GM23338 (cell line): ENCODE measurements around the gene ZNF474.

Experiments
- EZH2 ChIP-seq: fragments of 200-600 bp; sonication (generic); IDR thresholded peaks from one replicate; pipeline ENCODE4 v1.8.0; 2017; ENCODE audit warnings: antibody characterized with exemption, mild to moderate bottlenecking, low read depth; ENCODE audit not compliant: unreplicated experiment
- POLR2AphosphoS5 ChIP-seq: IDR thresholded peaks from 2 replicates; pipeline ENCODE4 v1.6.1; 2016; ENCODE audit warnings: antibody characterized with exemption, low read depth
- TF ChIP-seq, protein P1 (sequence below), 2 experiments: fragments of 200-600 bp in 1 of 2; sonication (generic) in 1 of 2; conservative IDR thresholded peaks; 2 replicates each; pipeline versions ENCODE4 v1.5.1 to v1.6.1; 2016 to 2017; ENCODE audit warnings: antibody characterized with exemption in 2 of 2, low read depth in 2 of 2, mild to moderate bottlenecking in 2 of 2, moderate library complexity in 1 of 2
- TF ChIP-seq, protein P2 (sequence below): IDR thresholded peaks from one replicate; pipeline ENCODE4 v1.6.1; 2018; ENCODE audit warnings: antibody characterized with exemption; ENCODE audit not compliant: unreplicated experiment

- TF ChIP-seq, protein P1, sequence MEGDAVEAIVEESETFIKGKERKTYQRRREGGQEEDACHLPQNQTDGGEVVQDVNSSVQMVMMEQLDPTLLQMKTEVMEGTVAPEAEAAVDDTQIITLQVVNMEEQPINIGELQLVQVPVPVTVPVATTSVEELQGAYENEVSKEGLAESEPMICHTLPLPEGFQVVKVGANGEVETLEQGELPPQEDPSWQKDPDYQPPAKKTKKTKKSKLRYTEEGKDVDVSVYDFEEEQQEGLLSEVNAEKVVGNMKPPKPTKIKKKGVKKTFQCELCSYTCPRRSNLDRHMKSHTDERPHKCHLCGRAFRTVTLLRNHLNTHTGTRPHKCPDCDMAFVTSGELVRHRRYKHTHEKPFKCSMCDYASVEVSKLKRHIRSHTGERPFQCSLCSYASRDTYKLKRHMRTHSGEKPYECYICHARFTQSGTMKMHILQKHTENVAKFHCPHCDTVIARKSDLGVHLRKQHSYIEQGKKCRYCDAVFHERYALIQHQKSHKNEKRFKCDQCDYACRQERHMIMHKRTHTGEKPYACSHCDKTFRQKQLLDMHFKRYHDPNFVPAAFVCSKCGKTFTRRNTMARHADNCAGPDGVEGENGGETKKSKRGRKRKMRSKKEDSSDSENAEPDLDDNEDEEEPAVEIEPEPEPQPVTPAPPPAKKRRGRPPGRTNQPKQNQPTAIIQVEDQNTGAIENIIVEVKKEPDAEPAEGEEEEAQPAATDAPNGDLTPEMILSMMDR (conservative IDR thresholded peaks at IDR 0.05; ENCODE audit: low read depth in 2 of 2) = no peak
- no peak for TF ChIP-seq POLR2AphosphoS5
- TF ChIP-seq EZH2 = no peak
- TF ChIP-seq, protein P2, sequence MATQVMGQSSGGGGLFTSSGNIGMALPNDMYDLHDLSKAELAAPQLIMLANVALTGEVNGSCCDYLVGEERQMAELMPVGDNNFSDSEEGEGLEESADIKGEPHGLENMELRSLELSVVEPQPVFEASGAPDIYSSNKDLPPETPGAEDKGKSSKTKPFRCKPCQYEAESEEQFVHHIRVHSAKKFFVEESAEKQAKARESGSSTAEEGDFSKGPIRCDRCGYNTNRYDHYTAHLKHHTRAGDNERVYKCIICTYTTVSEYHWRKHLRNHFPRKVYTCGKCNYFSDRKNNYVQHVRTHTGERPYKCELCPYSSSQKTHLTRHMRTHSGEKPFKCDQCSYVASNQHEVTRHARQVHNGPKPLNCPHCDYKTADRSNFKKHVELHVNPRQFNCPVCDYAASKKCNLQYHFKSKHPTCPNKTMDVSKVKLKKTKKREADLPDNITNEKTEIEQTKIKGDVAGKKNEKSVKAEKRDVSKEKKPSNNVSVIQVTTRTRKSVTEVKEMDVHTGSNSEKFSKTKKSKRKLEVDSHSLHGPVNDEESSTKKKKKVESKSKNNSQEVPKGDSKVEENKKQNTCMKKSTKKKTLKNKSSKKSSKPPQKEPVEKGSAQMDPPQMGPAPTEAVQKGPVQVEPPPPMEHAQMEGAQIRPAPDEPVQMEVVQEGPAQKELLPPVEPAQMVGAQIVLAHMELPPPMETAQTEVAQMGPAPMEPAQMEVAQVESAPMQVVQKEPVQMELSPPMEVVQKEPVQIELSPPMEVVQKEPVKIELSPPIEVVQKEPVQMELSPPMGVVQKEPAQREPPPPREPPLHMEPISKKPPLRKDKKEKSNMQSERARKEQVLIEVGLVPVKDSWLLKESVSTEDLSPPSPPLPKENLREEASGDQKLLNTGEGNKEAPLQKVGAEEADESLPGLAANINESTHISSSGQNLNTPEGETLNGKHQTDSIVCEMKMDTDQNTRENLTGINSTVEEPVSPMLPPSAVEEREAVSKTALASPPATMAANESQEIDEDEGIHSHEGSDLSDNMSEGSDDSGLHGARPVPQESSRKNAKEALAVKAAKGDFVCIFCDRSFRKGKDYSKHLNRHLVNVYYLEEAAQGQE = no peak
These were observed 26.5 kb upstream of the ZNF474 start for GRCh38 chr5:122102825-122103224.
